Body of pancreas (tissue), 4 donors: ENCODE results near the gene VPS18. TPM values are rescaled to one million over a fixed set of nuclear protein-coding genes. Genes with fewer than 3 reads are reported as not detected.

Experiments used
- ATAC-seq: fragments of 150-250 bp; one replicate; pipeline ENCODE4 v1.9.1; 2016
- DNase-seq, 4 donors: peaks; one replicate each; pipeline ENCODE4 v3.0.0-alpha.2; 2019
- H3K27ac ChIP-seq, 4 donors: fragments of 200-600 bp; sonication (generic); 1 replicate in 3 of 4; 2 replicates in 1 of 4; pipeline versions ENCODE4 v1.5.1 to v1.6.1; 2016 to 2019; ENCODE audit warnings: mild to moderate bottlenecking in 1 of 4, mixed read lengths in 1 of 4, moderate library complexity in 1 of 4
- H3K27me3 ChIP-seq, 2 donors: fragments of 200-600 bp; sonication (generic); one replicate each; pipeline ENCODE4 v1.6.0; 2016; ENCODE audit warnings: mild to moderate bottlenecking in 1 of 2
- H3K36me3 ChIP-seq, 2 donors: fragments of 200-600 bp; sonication (generic); replicated peaks in 1 of 2; 2 replicates each; pipeline ENCODE4 v1.5.1; 2016; ENCODE audit warnings: low read depth in 2 of 2; ENCODE audit not compliant: insufficient read depth in 1 of 2
- H3K4me1 ChIP-seq: fragments of 200-600 bp; sonication (generic); one replicate; pipeline ENCODE4 v1.6.0; 2016
- H3K4me3 ChIP-seq, 2 donors: fragments of 200-600 bp; sonication (generic); 1 replicate in 1 of 2; 2 replicates in 1 of 2; pipeline ENCODE4 v1.5.1; 2016 to 2019
- H3K9me3 ChIP-seq, 3 donors: fragments of 200-600 bp; sonication (generic); 1 replicate in 2 of 3; 2 replicates in 1 of 3; pipeline ENCODE4 v1.5.1; 2016
- POLR2A ChIP-seq, 3 donors: fragments of 450-650 bp; IDR thresholded peaks; one replicate each; pipeline ENCODE4 v1.6.1; 2016; ENCODE audit warnings: antibody characterized with exemption in 3 of 3, mild to moderate bottlenecking in 2 of 3
- WGBS, 2 donors: methylation state at CpG; one replicate each; pipeline ENCODE4 v1.1.5; 2017; 5-methylcytosine and 5-hydroxymethylcytosine counted together
- intact Hi-C: fragments of 100-400 bp; cut with DNase I; formaldehyde crosslinking; loops from one replicate; pipeline ENCODE4 v1.15.1; 2023
- total RNA-seq, 2 donors: library from RNA; depleted of rRNA; stranded (reverse); fragments of >200 nt; gene quantifications; one replicate each; pipeline ENCODE4 v1.1.0, GENCODE V29; 2016
- TF ChIP-seq, protein P1 (sequence below), 7 experiments: fragments of 450-650 bp in 4 of 7; fragments of 200-600 bp in 3 of 7; sonication (generic) in 3 of 7; IDR thresholded peaks; one replicate each; pipeline ENCODE4 v1.5.1; 2016 to 2019; ENCODE audit warnings: antibody characterized with exemption in 7 of 7

VPS18 gene
- total RNA-seq, 2 donors from 2014 or later: 10.9 to 14.8 TPM

DNA sequence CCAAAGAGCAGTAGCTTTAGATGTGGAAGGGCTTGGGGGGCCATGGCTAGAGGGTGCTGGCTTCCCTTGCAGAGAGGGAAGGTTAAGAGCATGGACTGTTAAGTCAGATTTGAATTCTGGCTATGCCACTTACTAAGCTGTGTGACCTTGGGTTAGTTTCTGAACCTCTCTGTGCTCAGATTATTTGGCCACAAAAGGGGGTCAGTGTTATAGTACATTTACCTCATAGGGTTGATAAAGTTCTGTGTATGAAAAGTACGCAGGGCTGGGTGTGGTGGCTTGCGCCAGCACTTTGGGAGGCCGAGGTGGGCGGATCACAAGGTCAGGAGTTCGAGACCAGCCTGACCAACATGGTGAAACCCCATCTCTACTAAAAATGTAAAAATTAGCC lies 6.8 kb downstream of the VPS18 start:
- H3K27ac ChIP-seq: no peak overlapping the region
- 68 to 74% methylated on average over 5 of the region's 5 CpGs for WGBS, 2 donors
- TF ChIP-seq, protein P1, sequence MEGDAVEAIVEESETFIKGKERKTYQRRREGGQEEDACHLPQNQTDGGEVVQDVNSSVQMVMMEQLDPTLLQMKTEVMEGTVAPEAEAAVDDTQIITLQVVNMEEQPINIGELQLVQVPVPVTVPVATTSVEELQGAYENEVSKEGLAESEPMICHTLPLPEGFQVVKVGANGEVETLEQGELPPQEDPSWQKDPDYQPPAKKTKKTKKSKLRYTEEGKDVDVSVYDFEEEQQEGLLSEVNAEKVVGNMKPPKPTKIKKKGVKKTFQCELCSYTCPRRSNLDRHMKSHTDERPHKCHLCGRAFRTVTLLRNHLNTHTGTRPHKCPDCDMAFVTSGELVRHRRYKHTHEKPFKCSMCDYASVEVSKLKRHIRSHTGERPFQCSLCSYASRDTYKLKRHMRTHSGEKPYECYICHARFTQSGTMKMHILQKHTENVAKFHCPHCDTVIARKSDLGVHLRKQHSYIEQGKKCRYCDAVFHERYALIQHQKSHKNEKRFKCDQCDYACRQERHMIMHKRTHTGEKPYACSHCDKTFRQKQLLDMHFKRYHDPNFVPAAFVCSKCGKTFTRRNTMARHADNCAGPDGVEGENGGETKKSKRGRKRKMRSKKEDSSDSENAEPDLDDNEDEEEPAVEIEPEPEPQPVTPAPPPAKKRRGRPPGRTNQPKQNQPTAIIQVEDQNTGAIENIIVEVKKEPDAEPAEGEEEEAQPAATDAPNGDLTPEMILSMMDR (IDR thresholded peaks at IDR 0.05): no peak
- TF ChIP-seq POLR2A (IDR thresholded peaks at IDR 0.05): no peak
- H3K9me3 ChIP-seq: no peaks in the 10 kb centered on the region
- DNase-seq (no peak), ATAC-seq (no peak)
- intact Hi-C loops: loop anchor here (5.0 kb wide), 2 partner anchors 121 to 286 kb away; no protein-coding TSS in a partner anchor
- peaks cover 25% of the 10 kb centered on the region for H3K4me1 ChIP-seq
- peaks cover 5 to 24% of the 10 kb centered on the region in 2 donors for H3K36me3 ChIP-seq
- H3K4me3 ChIP-seq: no peak overlapping the region
- no peaks in the 10 kb centered on the region for H3K27me3 ChIP-seq

GRCh38 chr15:40902605-40903561 lies 8.6 kb downstream of the VPS18 start:
- peaks cover 5 to 24% of the 10 kb centered on the region in 2 donors for H3K36me3 ChIP-seq
- intact Hi-C loops: loop anchor here (5.0 kb wide), 2 partner anchors 119 to 284 kb away; no protein-coding TSS in a partner anchor
- 73 to 77% methylated on average over 7 to 33 of the region's 33 CpGs for WGBS, 2 donors
- H3K4me3 ChIP-seq: no peak overlapping the region
- peak overlapping the region in 1 of 4 donors; percentile 6 for H3K27ac ChIP-seq
- peaks cover 33% of the 10 kb centered on the region for H3K4me1 ChIP-seq
- TF ChIP-seq POLR2A (IDR thresholded peaks at IDR 0.05): no peak
- TF ChIP-seq, protein P1 (IDR thresholded peaks at IDR 0.05): no peak
- no peaks in the 10 kb centered on the region for H3K27me3 ChIP-seq
- ATAC-seq (no peak), DNase-seq (peak in 1 of 4 donors; percentile 74)
- no peaks in the 10 kb centered on the region for H3K9me3 ChIP-seq

DNA sequence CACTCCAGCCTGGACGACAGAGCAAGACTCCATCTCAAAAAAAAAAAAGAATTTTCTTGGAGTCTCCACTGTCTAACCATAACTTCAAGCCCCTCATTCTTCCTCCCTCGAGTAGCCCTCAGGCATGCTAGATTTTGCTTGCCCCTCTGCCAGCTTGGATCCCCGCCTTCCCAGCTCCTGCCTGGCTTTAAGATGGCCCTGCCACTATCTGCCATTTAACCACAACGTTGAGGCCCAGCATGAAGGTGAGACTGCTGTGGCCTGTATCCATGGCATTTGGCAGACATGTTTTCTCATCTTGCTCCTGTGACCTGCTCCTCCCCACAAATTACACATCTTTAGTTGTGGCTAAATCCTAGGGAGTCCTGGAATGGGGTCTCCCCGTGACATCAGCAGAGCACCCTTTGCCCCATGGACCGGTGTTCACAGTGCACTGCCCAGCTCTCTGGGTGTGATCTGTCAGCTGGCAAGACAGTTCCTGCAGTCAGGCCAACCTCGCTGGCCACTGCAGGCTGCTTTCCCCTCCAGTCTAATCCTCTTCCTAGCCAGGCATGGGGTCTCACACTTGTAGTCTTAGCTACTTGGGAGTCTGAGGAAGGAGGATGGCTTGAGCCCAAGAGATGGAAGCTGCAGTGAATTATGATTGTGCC lies 10.4 kb downstream of the VPS18 start:
- intact Hi-C loops: loop anchor here (5.0 kb wide), 2 partner anchors 118 to 283 kb away; no protein-coding TSS in a partner anchor
- no peak for ATAC-seq
- WGBS, 2 donors: 73 to 74% methylated on average over 6 to 7 of the region's 7 CpGs
- Histone ChIP-seq H3K4me1 (peaks cover 36% of the 10 kb centered on the region), H3K27ac (peak overlapping the region in 1 of 4 donors; percentile 89), H3K36me3 (peaks cover 5 to 16% of the 10 kb centered on the region in 2 donors), H3K27me3 (no peaks in the 10 kb centered on the region), H3K9me3 (no peaks in the 10 kb centered on the region), H3K4me3 (no peak overlapping the region)
- no peak for TF ChIP-seq POLR2A (IDR thresholded peaks at IDR 0.05)
- TF ChIP-seq, protein P1 (IDR thresholded peaks at IDR 0.05): no peak
- DNase-seq: no peak

GRCh38 chr15:40906091-40906990 lies 12.1 kb downstream of the VPS18 start:
- Histone ChIP-seq H3K9me3 (no peaks in the 10 kb centered on the region), H3K4me3 (no peak overlapping the region), H3K4me1 (peaks cover 36% of the 10 kb centered on the region), H3K36me3 (peaks cover 0 to 4% of the 10 kb centered on the region in 2 donors), H3K27me3 (no peaks in the 10 kb centered on the region), H3K27ac (peak overlapping the region; percentile 86 to 92 (median 88))
- ATAC-seq (peak; percentile 86), DNase-seq (peak; percentile 88 to 96 (median 94))
- 3% methylated on average over 10 to 36 of the region's 36 CpGs for WGBS, 2 donors
- intact Hi-C loops: no loop called here
- TF ChIP-seq, protein P1 (IDR thresholded peaks at IDR 0.05): peak; percentile 73 to 96 (median 90)
- peak in 2 of 3 donors; percentile 56 for TF ChIP-seq POLR2A (IDR thresholded peaks at IDR 0.05)
